H1 (cell line): ENCODE measurements around the gene PLA2G4F. TPM values are rescaled to one million over a fixed set of nuclear protein-coding genes. Genes with fewer than 3 reads are reported as not detected.

ENCODE experiments used
- CTCF ChIA-PET: fragments of 300-600 bp; sonication (Branson Sonifier 250); formaldehyde crosslinking; loops from one replicate; lab custom pipeline; 2021; ENCODE audit not compliant: partially characterized antibody; lab: Charles Lee
- POLR2A ChIA-PET: fragments of 300-600 bp; sonication (Branson Sonifier 250); formaldehyde crosslinking; loops from one replicate; lab custom pipeline; 2021; ENCODE audit warnings: inconsistent platforms; ENCODE audit not compliant: partially characterized antibody; lab: Charles Lee
- DNase-seq, 2 experiments: peaks; one replicate each; pipeline versions ENCODE4 v3.0.0 to v3.0.0-alpha.2; 2010 to 2022; ENCODE audit warnings: low spot score in 2 of 2, low read depth in 1 of 2, mixed read lengths in 1 of 2
- FAIRE-seq: peaks from 2 replicates; lab custom pipeline; 2011; peaks lifted over from hg19 to GRCh38; lab: Jason Lieb, UNC
- H2AFZ ChIP-seq: 2 replicates; pipeline ENCODE4 v1.8.1; 2012; ENCODE audit warnings: low read length, inconsistent platforms
- H2AK5ac ChIP-seq: 2 replicates; pipeline ENCODE4 v1.6.1; 2013; ENCODE audit warnings: low read depth, low read length
- H2BK120ac ChIP-seq: replicated peaks from 2 replicates; pipeline ENCODE3; 2013; ENCODE audit warnings: low read depth, low read length, inconsistent platforms
- H2BK12ac ChIP-seq: 2 replicates; pipeline ENCODE4 v1.6.1; 2013; ENCODE audit warnings: low read depth, low read length
- H2BK15ac ChIP-seq: 2 replicates; pipeline ENCODE4 v1.6.1; 2013; ENCODE audit warnings: low read length
- H2BK20ac ChIP-seq: 2 replicates; pipeline ENCODE4 v1.6.1; 2013; ENCODE audit warnings: low read length
- H2BK5ac ChIP-seq: 2 replicates; pipeline ENCODE4 v1.6.1; 2013; ENCODE audit warnings: low read depth, low read length
- H3K14ac ChIP-seq: 2 replicates; pipeline ENCODE4 v1.6.1; 2013; ENCODE audit warnings: inconsistent platforms; ENCODE audit not compliant: insufficient read length
- H3K18ac ChIP-seq: 2 replicates; pipeline ENCODE4 v1.6.1; 2013; ENCODE audit warnings: low read length; ENCODE audit errors: extremely low read depth
- H3K23ac ChIP-seq: 2 replicates; pipeline ENCODE4 v1.6.1; 2013; ENCODE audit warnings: inconsistent platforms; ENCODE audit not compliant: insufficient read length
- H3K23me2 ChIP-seq: 2 replicates; pipeline ENCODE4 v1.6.1; 2013; ENCODE audit warnings: low read depth, low read length
- H3K27ac ChIP-seq: 2 replicates; pipeline ENCODE4 v1.6.1; 2011; ENCODE audit warnings: low read depth, low read length, inconsistent platforms
- H3K27me3 ChIP-seq, 4 experiments: replicated peaks in 1 of 4; 1 replicate in 1 of 4; 2 replicates in 3 of 4; pipeline versions ENCODE4 v1.6.1 to v1.8.1; 2011 to 2013; ENCODE audit warnings: low read length in 3 of 4, mild to moderate bottlenecking in 3 of 4, inconsistent platforms in 2 of 4, mixed read lengths in 2 of 4, moderate library complexity in 1 of 4; ENCODE audit not compliant: control insufficient read depth in 3 of 4, insufficient read depth in 3 of 4; ENCODE audit errors: extremely low read depth in 1 of 4
- H3K36me3 ChIP-seq, 4 experiments: 2 replicates each; pipeline versions ENCODE4 v1.6.1 to v1.8.1; 2011 to 2013; ENCODE audit warnings: mild to moderate bottlenecking in 4 of 4, low read length in 3 of 4, moderate library complexity in 2 of 4, control low read depth in 1 of 4, inconsistent platforms in 1 of 4; ENCODE audit not compliant: insufficient read depth in 4 of 4, control insufficient read depth in 2 of 4
- H3K4ac ChIP-seq: replicated peaks from 2 replicates; pipeline ENCODE3; 2013; ENCODE audit warnings: low read length, low read depth, mixed read lengths, inconsistent platforms; ENCODE audit not compliant: insufficient read length
- H3K4me1 ChIP-seq, 4 experiments: replicated peaks in 1 of 4; 1 replicate in 1 of 4; 2 replicates in 3 of 4; pipeline versions ENCODE4 v1.6.1 to v1.8.1; 2011 to 2013; ENCODE audit warnings: low read length in 3 of 4, inconsistent platforms in 2 of 4, mixed read lengths in 1 of 4; ENCODE audit not compliant: insufficient read depth in 4 of 4, control insufficient read depth in 3 of 4
- H3K4me2 ChIP-seq, 2 experiments: 2 replicates each; pipeline versions ENCODE4 v1.6.1 to v1.8.1; 2011 to 2013; ENCODE audit warnings: low read depth in 2 of 2, low read length in 2 of 2, control low read depth in 1 of 2, inconsistent platforms in 1 of 2, mild to moderate bottlenecking in 1 of 2; ENCODE audit not compliant: insufficient read depth in 1 of 2
- H3K4me3 ChIP-seq, 4 experiments: fragments of 200-600, 300-600 bp in 1 of 4; sonication (generic), shearing (Covaris generic), sonication (Bioruptor Twin) in 1 of 4; 2 replicates each; pipeline versions ENCODE4 v1.5.1 to v1.8.1; 2011 to 2016; ENCODE audit warnings: low read length in 4 of 4, low read depth in 3 of 4, control low read depth in 2 of 4, inconsistent platforms in 2 of 4, mild to moderate bottlenecking in 2 of 4, mixed read lengths in 1 of 4, moderate library complexity in 1 of 4; ENCODE audit not compliant: insufficient read depth in 2 of 4; ENCODE audit errors: extremely low read depth in 1 of 4
- H3K56ac ChIP-seq: replicated peaks from 2 replicates; pipeline ENCODE3; 2013; ENCODE audit warnings: low read depth, mild to moderate bottlenecking, mixed read lengths, low read length, inconsistent platforms; ENCODE audit not compliant: insufficient read length
- H3K79me1 ChIP-seq: 2 replicates; pipeline ENCODE4 v1.6.1; 2013; ENCODE audit warnings: low read depth, low read length, control low read depth
- H3K79me2 ChIP-seq, 2 experiments: 2 replicates each; pipeline versions ENCODE4 v1.6.1 to v1.8.1; 2012 to 2013; ENCODE audit warnings: low read length in 2 of 2, mild to moderate bottlenecking in 2 of 2, inconsistent platforms in 1 of 2; ENCODE audit not compliant: insufficient read depth in 2 of 2, control insufficient read depth in 1 of 2
- H3K9ac ChIP-seq, 4 experiments: replicated peaks in 1 of 4; 1 replicate in 1 of 4; 2 replicates in 3 of 4; pipeline versions ENCODE4 v1.6.1 to v1.8.1; 2011 to 2013; ENCODE audit warnings: low read depth in 3 of 4, low read length in 3 of 4, control low read depth in 2 of 4, mild to moderate bottlenecking in 2 of 4, moderate library complexity in 2 of 4, inconsistent platforms in 1 of 4; ENCODE audit errors: extremely low read depth in 1 of 4
- H3K9me3 ChIP-seq, 2 experiments: 2 replicates each; pipeline versions ENCODE4 v1.6.1 to v1.8.1; 2012 to 2013; ENCODE audit warnings: mild to moderate bottlenecking in 2 of 2, moderate library complexity in 2 of 2, control low read depth in 1 of 2, inconsistent platforms in 1 of 2, low read depth in 1 of 2, low read length in 1 of 2, mixed read lengths in 1 of 2; ENCODE audit not compliant: insufficient read depth in 2 of 2
- H4K20me1 ChIP-seq, 2 experiments: replicated peaks in 1 of 2; 2 replicates each; pipeline versions ENCODE3 to v1.8.1; 2011 to 2013; ENCODE audit warnings: inconsistent platforms in 2 of 2, low read length in 2 of 2, mild to moderate bottlenecking in 1 of 2; ENCODE audit not compliant: insufficient read depth in 2 of 2, control insufficient read depth in 1 of 2
- H4K5ac ChIP-seq: 2 replicates; pipeline ENCODE4 v1.6.1; 2013; ENCODE audit warnings: low read length, low read depth, mixed read lengths, inconsistent platforms; ENCODE audit not compliant: insufficient read length
- H4K8ac ChIP-seq: 2 replicates; pipeline ENCODE4 v1.8.0; 2013; ENCODE audit warnings: mild to moderate bottlenecking, moderate library complexity, low read length, inconsistent platforms; ENCODE audit not compliant: insufficient read depth; ENCODE audit errors: extremely low read depth
- H4K91ac ChIP-seq: replicated peaks from 2 replicates; pipeline ENCODE3; 2013; ENCODE audit warnings: low read length, mixed read lengths, inconsistent platforms; ENCODE audit not compliant: insufficient read length
- BACH1 ChIP-seq: IDR thresholded peaks from 2 replicates; pipeline ENCODE4 v1.6.1; 2012; ENCODE audit warnings: low read length, improper control_type of control experiment
- CTBP2 ChIP-seq: IDR thresholded peaks from 2 replicates; pipeline ENCODE4 v1.7.0; 2011; ENCODE audit warnings: borderline replicate concordance, mild to moderate bottlenecking, moderate library complexity, mixed read lengths, low read length; ENCODE audit not compliant: insufficient read depth, insufficient read length
- GTF2F1 ChIP-seq: IDR thresholded peaks from 2 replicates; pipeline ENCODE4 v1.6.1; 2012; ENCODE audit warnings: low read depth, low read length, improper control_type of control experiment, borderline replicate concordance
- HDAC6 ChIP-seq: IDR thresholded peaks from one replicate; pipeline ENCODE4 v1.7.1; 2012; ENCODE audit warnings: low read depth, mild to moderate bottlenecking, inconsistent platforms, low read length, moderate library complexity
- KDM4A ChIP-seq: IDR thresholded peaks from one replicate; pipeline ENCODE4 v1.7.1; 2012; ENCODE audit warnings: low read depth, mild to moderate bottlenecking, moderate library complexity, low read length, inconsistent platforms; ENCODE audit not compliant: severe bottlenecking
- POU5F1 ChIP-seq: IDR thresholded peaks from 2 replicates; pipeline ENCODE4 v1.6.1; 2011; ENCODE audit warnings: low read depth, mild to moderate bottlenecking, low read length, moderate library complexity
- SIN3A ChIP-seq, 2 experiments: IDR thresholded peaks in 1 of 2; conservative IDR thresholded peaks in 1 of 2; 2 replicates each; pipeline ENCODE4 v1.6.1; 2011 to 2012; ENCODE audit warnings: low read length in 2 of 2, improper control_type of control experiment in 1 of 2, low read depth in 1 of 2, mild to moderate bottlenecking in 1 of 2
- SIRT6 ChIP-seq: IDR thresholded peaks from one replicate; pipeline ENCODE4 v1.7.1; 2012; ENCODE audit warnings: low read length, inconsistent platforms
- SP4 ChIP-seq: IDR thresholded peaks from 2 replicates; pipeline ENCODE4 v1.6.1; 2012; ENCODE audit warnings: low read length, inconsistent platforms
- TAF1 ChIP-seq: IDR thresholded peaks from 2 replicates; pipeline ENCODE4 v1.6.1; 2011; ENCODE audit warnings: mild to moderate bottlenecking, low read depth, low read length
- TEAD4 ChIP-seq: IDR thresholded peaks from 2 replicates; pipeline ENCODE4 v1.6.1; 2012; ENCODE audit warnings: low read depth, low read length, inconsistent platforms, mixed read lengths
- WGBS, 2 experiments: shearing (Covaris generic) in 1 of 2; methylation state at CpG; one replicate each; pipeline versions ENCODE4 v1.1.6 to v1.1.7; 2013 to 2015; ENCODE audit warnings: low lambda C conversion rate in 2 of 2, mixed read lengths in 2 of 2, inconsistent platforms in 1 of 2, low coverage in 1 of 2, missing lambda C conversion rate in 1 of 2; ENCODE audit not compliant: insufficient replicate concordance in 2 of 2, insufficient coverage in 1 of 2, insufficient read length in 1 of 2; ENCODE audit errors: extremely low coverage in 1 of 2, missing lambda C conversion rate in 1 of 2; 5-methylcytosine and 5-hydroxymethylcytosine counted together
- polyA plus RNA-seq, 7 experiments: library from polyadenylated mRNA; depleted of rRNA in 3 of 7; stranded (reverse) in 5 of 7; unstranded in 2 of 7; fragments of >200 nt in 5 of 7; fragments of 200-250 nt in 2 of 7; gene quantifications; 1 replicate in 5 of 7; 2 replicates in 1 of 7; 4 replicates in 1 of 7; pipeline versions ENCODE4 v1.2.1 to v1.2.3, GENCODE V29; 2011 to 2013; ENCODE audit warnings: missing spikeins in 2 of 7, mixed read lengths in 2 of 7
- total RNA-seq: library from RNA; stranded (reverse); fragmentation: NEBNext Ultra II Directional; extraction: Animal tissue kit (Norgen Biotek cat#: 25700); gene quantifications from 2 replicates; pipeline ENCODE4 v1.2.1, GENCODE V29; 2021
- TF ChIP-seq, protein P1 (sequence below): IDR thresholded peaks from 2 replicates; pipeline ENCODE4 v1.6.1; 2011; ENCODE audit warnings: low read depth, mild to moderate bottlenecking, low read length; ENCODE audit not compliant: insufficient read depth

Gene PLA2G4F
- total and polyA plus RNA-seq, 2 of the 8 experiments (the other 6 are each of a cell fraction or from before 2014, with no cell fraction given) = not detected

DNA sequence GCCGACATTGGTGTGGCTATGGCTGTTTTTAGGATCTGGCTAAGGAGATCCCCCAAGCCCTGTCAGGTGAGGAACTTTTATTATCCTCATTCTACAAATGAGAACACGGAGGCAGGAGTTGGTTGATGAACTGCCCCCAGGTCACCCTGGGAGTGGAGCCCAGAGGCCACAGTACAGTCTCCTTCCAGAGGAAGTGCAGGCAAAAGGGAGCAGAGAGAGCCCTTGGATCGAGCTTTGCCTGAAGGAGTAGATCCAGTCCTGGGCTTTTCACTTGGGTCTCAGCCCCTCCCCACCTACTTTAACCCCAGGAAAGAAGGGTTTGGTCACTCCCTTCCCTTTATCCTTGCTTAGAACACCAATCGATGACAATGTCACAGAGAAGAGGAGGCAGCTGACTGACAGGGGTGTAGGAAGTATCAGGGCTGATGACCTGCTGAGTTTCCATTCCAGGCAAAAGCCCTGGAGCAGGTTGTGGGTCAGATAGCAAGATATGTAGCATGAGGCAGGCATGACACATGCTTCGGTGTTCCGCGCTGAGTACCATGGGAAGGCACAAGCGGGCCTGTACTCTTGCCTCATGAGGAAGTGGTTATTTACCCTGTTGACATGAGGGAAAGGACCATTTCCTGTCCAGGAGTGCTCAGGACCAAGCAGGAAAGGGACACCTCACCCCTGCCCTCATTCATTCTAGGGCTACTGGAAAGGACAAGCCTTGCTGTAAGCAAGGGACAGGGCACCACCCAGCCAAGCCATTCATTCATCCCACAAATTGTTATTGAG is 56.2 kb downstream of the PLA2G4F start:
- H3K14ac ChIP-seq = no peak overlapping the region
- H4K91ac ChIP-seq = no peak overlapping the region
- no peaks in the 10 kb centered on the region for H3K79me1 ChIP-seq
- H3K9ac ChIP-seq = no peak overlapping the region
- H2BK120ac ChIP-seq = no peak overlapping the region
- no peak overlapping the region; the same call in 1 of the 2 replicates for H2BK15ac ChIP-seq
- H3K23me2 ChIP-seq = no peaks in the 10 kb centered on the region
- H2BK5ac ChIP-seq = no peak overlapping the region
- WGBS, 2 experiments = 91% methylated on average over 8 of the region's 8 CpGs; no CpG with 5 or more reads in 1 of the 2 experiments
- DNase-seq (no peak), FAIRE-seq (no peak)
- H3K4me1 ChIP-seq = no peaks in the 10 kb centered on the region; a peak in 1 of 7 replicates
- peak overlapping the region; percentile 38; the same call in 1 of the 2 replicates for H2AFZ ChIP-seq
- H4K20me1 ChIP-seq = no peaks in the 10 kb centered on the region
- no peak overlapping the region for H3K27ac ChIP-seq
- H3K4ac ChIP-seq = no peak overlapping the region
- ChIA-PET CTCF (interaction anchor here (0.7 to 2.5 kb wide), 4 partner anchors 14 to 36 kb away, joined by 3 to 13 read pairs (median 4); no protein-coding TSS in a partner anchor), POLR2A (no interaction called here)
- no peak overlapping the region for H3K18ac ChIP-seq
- no peak overlapping the region for H4K8ac ChIP-seq
- no peaks in the 10 kb centered on the region for H3K36me3 ChIP-seq
- no peaks in the 10 kb centered on the region for H3K9me3 ChIP-seq
- H2AK5ac ChIP-seq = no peak overlapping the region
- H2BK20ac ChIP-seq = no peak overlapping the region
- H3K79me2 ChIP-seq = no peaks in the 10 kb centered on the region
- H3K27me3 ChIP-seq = no peaks in the 10 kb centered on the region; a peak in 1 of 7 replicates
- H4K5ac ChIP-seq = no peak overlapping the region
- H3K4me2 ChIP-seq = no peak overlapping the region
- H3K23ac ChIP-seq = no peak overlapping the region
- no peak overlapping the region for H2BK12ac ChIP-seq
- no peak overlapping the region for H3K4me3 ChIP-seq
- H3K56ac ChIP-seq = no peak overlapping the region
- TF ChIP-seq SIN3A (conservative IDR thresholded peaks at IDR 0.05 in 1 of 2, IDR thresholded peaks at IDR 0.05 in 1 of 2; ENCODE audit: low read depth in 1 of 2, low read length in 2 of 2) (no peak), HDAC6 (no peak), CTBP2 (no peak), TAF1 (no peak), BACH1 (no peak), TEAD4 (no peak), SP4 (no peak), SIRT6 (no peak), POU5F1 (no peak), GTF2F1 (no peak), KDM4A (no peak)
- TF ChIP-seq, protein P1, sequence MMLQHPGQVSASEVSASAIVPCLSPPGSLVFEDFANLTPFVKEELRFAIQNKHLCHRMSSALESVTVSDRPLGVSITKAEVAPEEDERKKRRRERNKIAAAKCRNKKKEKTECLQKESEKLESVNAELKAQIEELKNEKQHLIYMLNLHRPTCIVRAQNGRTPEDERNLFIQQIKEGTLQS = no peak
